CMK (cell line): ENCODE results near the gene MYO18A.

Experiments
- DNase-seq: peaks from one replicate; pipeline ENCODE4 v3.0.0-alpha.2; 2010; ENCODE audit warnings: low read depth

Gene MYO18A

GRCh38 chr17:29048440-29049368, 131.5 kb downstream of the MYO18A start:
- DNase-seq: no peak

- DNase-seq: no peak
Observed at GRCh38 chr17:29046473-29046839, 133.7 kb downstream of the MYO18A start.

- no peak for DNase-seq
Observed at GRCh38 chr17:29045734-29046472, 134.3 kb downstream of the MYO18A start.

GRCh38 chr17:29045026-29045425, 135.2 kb downstream of the MYO18A start:
- DNase-seq: no peak

GRCh38 chr17:29043539-29044145, 136.6 kb downstream of the MYO18A start:
- DNase-seq: no peak

- no peak for DNase-seq
Observed at GRCh38 chr17:29042679-29043538, 137.3 kb downstream of the MYO18A start, which contains the start of gene PIPOX. Gene PIPOX, plus strand, starts transcription at chr17:29043141. Its CDS starts 85 bp downstream, at chr17:29043226.

GRCh38 chr17:29042026-29042678, 138.0 kb downstream of the MYO18A start:
- no peak for DNase-seq

GRCh38 chr17:29041571-29041970, 138.6 kb downstream of the MYO18A start:
- no peak for DNase-seq

- DNase-seq: no peak
Observed at GRCh38 chr17:29041091-29041490, 139.1 kb downstream of the MYO18A start.

- no peak for DNase-seq
Observed at GRCh38 chr17:29039764-29040598, 140.2 kb downstream of the MYO18A start.

GRCh38 chr17:29038085-29038795, 142.0 kb downstream of the MYO18A start:
- DNase-seq: no peak

GRCh38 chr17:29037739-29038084, 142.5 kb downstream of the MYO18A start:
- no peak for DNase-seq

- no peak for DNase-seq
Observed at GRCh38 chr17:29036584-29036983, 143.6 kb downstream of the MYO18A start.

- no peak for DNase-seq
Observed at GRCh38 chr17:29034510-29034909, 145.7 kb downstream of the MYO18A start.

GRCh38 chr17:29032857-29033197, 147.4 kb downstream of the MYO18A start:
- DNase-seq: no peak

GRCh38 chr17:29032013-29032856, 148.0 kb downstream of the MYO18A start:
- DNase-seq: no peak

GRCh38 chr17:29031488-29031887, 148.7 kb downstream of the MYO18A start:
- DNase-seq: no peak

- no peak for DNase-seq
Observed at GRCh38 chr17:29024316-29024952, 155.8 kb downstream of the MYO18A start.
